Measurements from ENCODE around the gene ZNF660.
"Not testable (repeated sequence)": the region's sequence is repeated elsewhere in the genome, so short reads cannot be mapped to it uniquely, and the experiment has no call there.

The ZNF660 gene

DNA sequence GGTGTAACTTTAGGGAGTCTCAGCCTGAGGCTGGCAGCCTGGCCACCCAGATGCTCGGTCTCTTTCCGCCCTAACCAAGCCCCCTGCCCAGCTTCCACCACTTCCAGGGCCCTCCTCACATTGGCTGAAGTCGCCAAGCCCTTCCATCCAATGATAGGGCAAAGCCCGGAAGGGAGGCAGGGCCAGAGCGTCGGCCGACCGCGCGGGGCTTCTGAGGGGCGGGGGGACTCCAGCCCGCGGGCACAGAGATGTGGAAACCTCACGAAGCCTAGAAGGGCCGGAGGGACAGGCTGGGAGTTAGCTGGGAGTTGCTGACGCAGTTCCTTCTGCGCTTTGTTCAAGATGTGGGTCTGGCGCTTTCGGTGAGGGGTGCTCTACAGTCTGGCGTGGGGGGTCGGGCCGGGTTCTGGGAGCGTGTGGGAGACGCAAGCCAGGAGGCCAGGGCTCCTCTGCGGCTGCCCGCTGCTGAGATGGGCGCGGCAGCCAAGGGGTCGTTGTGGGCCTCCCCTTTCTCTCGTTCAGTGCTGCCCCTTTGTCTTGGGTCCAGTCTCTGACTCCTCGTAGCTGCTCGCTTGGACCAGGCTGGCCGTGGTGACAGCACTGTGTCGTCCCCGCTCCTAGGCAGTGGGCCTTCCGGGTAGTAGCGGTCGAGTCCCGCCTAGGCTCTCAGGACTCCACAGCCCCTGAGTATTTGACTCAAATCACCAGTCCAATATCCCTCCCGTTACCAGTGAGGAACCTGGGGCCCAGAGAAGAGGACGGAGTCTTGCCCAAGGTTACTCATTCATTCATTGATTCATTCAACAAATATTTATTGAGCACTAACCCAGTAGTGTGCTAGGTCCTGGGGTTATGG, at the start of gene ZNF660:
Gene ZNF660 (plus strand): TSS at position 319 of the 856 bp plus-strand sequence. CDS start 9,230 bp downstream, outside the sequence.
- DNase-seq (ENCODE audit: low read depth) = peak; percentile 8

DNA sequence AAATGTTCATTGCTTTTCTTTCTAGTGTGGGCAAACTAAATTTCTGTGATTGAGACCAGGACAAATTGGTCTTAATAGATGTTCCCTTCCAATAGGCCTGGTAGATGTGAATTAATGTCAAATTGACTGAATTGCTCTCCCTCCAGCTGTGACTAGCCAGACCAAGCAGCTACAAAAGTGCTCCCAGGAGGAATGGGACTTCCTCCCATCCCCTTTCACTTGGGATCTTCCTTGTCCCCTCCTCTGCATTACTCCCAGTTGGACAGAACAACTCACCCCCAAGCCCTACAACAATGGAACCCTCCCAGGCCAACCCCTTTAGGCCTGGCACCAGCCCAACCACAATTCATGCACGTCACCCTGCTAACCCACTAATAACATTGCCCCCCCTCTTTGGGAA, 49.4 kb upstream of the ZNF660 start:
- no peak for DNase-seq (ENCODE audit: low read depth)

DNA sequence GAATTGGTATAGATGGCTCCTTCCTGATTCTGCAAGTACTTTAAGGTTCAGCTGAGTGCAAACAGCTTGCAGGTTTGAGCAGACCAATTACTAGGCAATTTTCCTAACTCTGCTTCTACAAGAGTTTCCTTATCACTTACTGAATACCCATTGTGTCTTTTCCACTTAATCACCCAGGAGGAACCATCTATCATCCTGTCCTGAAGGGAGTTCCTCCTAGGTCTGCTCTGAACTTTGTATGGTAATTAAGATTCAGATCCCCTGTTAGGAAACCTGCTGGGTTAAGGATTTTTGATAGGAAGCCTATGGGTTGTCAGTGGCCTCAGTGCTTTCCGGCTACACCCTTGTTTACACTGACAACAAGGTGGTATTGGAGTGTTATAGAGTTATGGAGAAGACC, 40.0 kb upstream of the ZNF660 start:
- not testable (repeated sequence) for DNase-seq (ENCODE audit: low read depth)

DNA sequence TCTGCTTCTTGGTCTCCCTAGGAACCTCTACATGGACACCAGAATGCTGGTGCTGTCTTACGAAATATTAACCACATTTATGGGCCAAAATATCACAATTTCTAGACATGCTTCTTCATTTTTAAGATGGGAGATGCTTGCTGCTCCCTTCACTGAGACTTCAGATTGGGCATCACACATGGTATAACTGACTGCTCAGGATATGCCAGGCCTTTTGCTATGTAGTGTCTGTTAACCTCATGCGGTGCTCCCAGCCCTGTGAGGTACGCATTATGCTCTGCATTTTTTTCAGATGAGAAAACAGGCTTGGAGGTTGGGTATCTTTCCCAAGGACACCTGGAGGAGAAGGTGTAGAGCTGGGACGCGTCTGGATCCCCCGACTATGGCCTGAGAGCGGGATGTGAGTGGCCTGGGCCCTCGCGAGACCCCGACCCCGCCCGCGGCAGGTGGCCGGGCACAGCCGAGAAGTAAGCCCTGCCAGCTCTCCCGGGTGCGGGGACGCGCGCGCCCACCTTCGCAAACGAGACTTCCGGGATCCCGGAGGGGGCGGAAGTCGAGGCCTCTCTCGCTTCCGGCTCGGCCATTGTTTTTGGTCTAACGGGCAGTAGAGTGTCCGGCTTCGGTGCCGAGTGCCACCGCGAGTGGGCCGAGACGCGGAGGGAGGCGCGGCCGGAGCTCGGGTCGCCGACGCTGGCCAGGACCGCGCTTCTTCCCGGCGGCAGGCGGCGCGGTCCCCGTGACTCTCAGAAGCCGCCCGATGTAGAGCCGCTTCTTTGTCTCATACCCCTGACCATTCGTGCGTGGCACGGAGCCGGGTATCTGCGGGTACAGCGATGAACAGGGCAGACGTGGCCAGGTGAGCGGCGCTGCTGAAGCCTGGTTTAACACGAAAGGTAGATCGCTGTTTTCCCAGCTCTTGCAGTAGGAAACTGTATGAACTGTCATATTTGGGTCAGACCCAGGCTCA, 29.9 kb upstream of the ZNF660 start, which contains the start of gene ZKSCAN7:
Gene ZKSCAN7 (plus strand): TSS at position 568 of the 967 bp plus-strand sequence. CDS start 1,855 bp downstream, outside the sequence.
- DNase-seq (ENCODE audit: low read depth) = no peak

DNA sequence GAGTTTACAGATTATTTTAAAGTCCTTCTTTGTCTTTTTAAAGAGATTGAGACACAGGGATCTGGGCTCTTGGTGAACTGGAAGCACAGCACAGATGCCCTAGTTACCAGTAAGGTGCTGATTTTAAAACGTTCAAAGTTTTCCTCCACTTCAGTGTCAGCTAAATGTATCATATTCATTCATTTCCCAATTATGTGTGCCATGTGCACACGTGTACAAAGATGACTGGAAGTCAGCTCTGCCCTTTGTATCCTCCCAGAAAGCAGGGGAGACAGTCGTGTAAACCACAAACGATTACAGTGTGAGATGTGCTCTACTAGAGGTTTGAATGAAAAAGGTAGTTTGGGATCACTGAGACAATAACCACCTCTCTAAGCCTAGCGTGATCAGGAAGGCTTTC, 29.0 kb upstream of the ZNF660 start:
- DNase-seq (ENCODE audit: low read depth) = no peak

DNA sequence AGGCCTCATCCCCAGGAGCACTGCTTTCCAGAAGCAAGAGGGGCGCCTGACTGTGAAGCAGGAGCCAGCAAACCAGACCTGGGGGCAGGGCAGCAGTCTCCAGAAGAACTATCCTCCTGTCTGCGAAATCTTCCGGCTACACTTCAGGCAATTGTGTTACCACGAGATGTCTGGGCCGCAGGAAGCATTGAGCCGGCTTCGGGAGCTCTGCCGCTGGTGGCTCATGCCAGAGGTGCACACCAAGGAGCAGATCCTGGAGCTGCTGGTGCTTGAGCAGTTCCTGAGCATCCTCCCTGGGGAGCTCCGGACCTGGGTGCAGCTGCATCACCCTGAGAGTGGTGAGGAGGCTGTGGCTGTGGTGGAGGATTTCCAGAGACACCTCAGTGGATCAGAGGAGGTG, 27.7 kb upstream of the ZNF660 start:
- no peak for DNase-seq (ENCODE audit: low read depth)

DNA sequence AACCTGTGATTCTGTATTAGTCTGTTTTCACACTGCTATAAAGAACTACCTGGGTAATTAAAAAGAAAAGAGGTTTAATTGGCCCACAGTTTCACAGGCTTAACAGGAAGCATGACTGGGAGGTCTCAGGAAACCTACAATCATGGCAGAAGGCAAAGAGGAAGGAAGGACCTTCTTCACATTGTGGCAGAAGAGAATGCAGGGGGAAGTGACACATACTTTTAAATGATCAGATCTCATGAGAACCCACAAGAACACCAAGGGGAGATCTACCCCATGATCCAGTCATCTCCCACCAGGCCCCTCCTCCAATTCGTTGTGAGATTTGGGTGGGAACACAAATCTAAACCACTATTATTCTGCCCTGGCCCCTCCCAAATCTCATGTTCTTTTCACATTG, 23.7 kb upstream of the ZNF660 start:
- no peak for DNase-seq (ENCODE audit: low read depth)

DNA sequence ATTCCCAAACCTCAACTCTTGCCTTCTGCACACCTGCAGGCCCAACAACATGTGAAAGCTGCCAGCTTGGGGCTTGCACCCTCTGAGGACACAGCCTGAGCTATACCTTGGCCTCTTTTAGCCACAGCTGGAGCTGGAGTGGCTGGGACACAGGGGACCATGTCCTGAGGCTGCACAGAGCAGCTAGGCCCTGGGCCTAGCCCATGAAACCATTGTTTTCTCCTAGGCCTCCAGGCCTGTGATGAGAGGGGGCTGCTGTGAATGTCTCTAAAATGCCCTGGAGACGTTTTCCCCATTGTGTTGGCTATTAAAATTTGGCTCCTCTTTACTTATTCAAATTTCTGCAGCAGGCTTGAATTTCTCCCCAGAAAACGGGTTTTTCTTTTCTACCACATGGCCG, 22.6 kb upstream of the ZNF660 start:
- no peak for DNase-seq (ENCODE audit: low read depth)

DNA sequence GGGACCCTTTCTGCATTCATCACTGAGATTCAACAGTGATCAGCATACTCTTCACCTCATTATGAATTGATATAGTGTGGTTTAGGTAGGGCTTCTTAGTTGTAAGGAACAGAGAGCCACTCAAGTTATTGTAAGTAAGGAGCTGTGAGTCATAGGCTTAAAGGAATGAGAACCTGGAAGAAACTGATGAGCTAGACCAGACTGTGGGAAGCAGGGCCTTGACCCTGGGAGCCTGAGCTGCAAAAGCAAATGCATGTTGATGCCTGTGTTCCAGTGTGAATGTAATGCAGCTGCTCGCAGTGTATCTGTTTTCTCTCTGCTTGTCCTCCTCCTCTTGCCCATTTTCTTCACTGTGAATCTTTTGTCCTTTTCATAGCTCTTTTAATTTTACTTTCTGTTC, 16.2 kb upstream of the ZNF660 start:
- DNase-seq (ENCODE audit: low read depth) = no peak

DNA sequence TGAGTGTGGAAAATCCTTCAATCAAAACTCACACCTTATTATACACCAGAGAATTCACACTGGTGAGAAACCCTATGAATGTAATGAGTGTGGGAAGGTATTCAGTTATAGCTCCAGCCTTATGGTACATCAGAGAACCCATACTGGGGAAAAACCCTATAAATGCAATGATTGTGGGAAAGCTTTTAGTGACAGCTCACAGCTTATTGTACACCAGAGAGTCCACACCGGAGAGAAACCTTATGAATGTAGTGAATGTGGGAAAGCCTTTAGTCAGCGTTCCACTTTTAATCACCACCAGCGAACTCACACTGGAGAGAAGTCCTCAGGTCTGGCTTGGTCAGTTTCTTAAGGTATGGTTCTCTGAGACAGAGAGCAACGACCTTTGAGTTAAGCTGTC, 13.7 kb upstream of the ZNF660 start:
- DNase-seq (ENCODE audit: low read depth) = no peak

DNA sequence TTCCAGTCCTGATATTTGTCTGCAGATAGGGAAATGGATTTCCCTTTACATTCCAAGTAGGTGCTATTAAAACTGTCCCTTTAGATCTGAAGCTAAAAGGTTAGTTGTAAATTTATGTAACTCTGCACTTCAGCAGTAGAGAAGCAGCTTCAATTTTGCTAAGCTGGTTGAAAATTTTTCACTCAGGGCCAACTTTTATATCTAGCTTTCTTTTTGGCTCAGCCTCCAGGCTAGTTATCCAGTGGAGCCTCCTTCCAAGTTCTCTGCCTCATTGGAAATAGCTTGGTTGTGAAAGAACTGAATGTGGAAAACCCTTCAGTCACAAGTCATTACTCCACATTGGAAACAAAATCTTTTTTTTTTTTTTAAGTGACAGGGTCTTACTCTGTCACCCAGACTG, 8.2 kb upstream of the ZNF660 start:
- DNase-seq (ENCODE audit: low read depth) = no peak

DNA sequence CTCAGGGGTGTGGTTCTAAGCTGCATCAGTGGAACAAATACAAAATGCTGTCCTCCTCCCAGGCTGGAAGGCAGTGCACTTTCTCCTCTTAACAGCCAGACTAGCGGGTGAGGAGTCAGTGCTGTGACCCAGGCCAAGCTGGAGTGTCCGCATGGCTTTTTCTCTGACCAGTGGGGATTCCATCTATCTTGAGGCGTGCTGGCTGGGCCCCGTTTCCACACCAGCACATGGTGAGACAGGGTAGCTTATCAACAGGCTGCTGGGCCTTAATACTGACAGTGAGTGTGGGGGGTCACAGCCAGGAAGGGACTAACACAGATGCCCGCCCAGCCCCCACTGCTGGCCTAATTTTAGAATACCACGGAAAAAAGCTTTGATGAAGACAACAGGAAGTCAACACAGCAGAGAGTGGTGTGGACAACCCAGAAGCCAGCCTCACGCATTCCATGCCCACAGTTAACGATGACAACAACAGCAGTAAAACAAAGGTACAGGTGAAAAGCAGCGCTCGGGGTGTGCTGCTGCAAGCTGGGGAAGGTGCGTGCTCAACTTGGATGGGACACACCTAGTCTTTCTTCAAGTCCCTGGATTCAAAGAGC, 7.3 kb upstream of the ZNF660 start:
- not testable (repeated sequence) for DNase-seq (ENCODE audit: low read depth)

DNA sequence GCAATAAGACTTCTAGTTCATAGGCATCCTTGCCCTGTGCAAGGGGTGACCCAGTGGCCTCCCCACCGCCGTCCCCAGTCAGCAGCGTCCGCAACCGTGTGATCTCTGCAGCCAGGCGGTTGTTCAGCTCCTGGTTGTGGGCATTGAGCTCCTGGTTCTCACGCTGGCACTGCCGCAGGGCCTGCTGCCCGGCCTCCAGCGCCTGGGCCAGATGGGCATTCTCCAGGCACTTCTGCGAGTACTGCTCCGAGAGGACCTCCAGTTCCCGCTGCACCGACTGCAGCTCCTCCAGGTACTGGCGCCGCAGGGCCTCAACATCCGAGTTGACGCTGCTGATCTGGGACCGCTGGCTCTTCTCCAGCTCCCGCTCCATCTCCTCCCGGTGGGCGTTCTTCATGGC, 6.4 kb upstream of the ZNF660 start:
- not testable (repeated sequence) for DNase-seq (ENCODE audit: low read depth)

DNA sequence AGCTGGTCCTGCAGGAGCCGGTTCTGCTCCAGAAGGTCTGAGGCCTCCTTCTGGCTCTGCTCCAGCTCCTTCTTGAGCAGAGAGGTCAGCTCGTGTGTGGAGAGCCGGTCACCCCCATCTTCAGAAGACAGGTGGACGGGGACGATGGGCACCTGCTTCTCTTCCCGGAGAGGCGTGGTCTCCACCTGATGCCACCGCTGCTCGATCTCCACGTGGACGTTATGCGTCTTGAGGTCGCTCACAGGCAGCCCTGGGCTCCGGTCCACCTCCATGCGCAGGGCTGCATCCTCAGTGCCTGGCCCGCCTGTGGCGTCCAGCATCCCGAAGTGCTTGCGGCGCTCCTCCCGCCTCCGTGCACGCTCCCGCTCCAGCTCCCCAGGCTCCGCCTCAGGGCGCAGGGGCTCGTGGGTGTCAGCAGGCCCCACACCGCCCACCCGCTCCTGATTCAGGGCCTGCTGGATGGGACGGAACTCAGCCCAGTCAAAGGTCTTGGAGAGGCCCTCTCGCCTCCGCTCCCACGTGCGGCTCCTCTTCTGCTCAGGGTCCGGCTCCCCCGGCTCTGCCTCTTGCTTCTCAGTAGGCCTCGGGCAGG, 5.7 kb upstream of the ZNF660 start:
- DNase-seq (ENCODE audit: low read depth) = not testable (repeated sequence)

DNA sequence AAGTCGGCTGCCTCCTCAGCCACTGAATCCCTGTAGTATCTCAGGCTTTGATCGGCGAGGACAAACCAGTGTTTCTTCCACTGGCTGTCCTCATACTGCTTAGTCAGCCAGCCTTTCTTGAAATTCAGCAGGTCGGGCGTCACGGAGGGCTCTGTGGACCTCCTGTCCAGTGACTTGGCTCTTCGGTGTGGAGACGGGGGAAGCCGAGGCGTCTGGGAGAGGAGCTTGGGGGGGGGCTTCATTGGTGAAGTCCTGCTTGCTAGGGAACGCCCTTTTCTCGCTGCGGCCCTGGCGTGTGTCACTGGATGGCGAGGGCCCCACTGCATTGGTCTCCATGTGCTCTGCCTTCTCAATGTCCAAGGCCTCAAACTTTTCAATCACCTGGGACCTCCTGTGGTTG, 5.0 kb upstream of the ZNF660 start:
- DNase-seq (ENCODE audit: low read depth) = not testable (repeated sequence)

DNA sequence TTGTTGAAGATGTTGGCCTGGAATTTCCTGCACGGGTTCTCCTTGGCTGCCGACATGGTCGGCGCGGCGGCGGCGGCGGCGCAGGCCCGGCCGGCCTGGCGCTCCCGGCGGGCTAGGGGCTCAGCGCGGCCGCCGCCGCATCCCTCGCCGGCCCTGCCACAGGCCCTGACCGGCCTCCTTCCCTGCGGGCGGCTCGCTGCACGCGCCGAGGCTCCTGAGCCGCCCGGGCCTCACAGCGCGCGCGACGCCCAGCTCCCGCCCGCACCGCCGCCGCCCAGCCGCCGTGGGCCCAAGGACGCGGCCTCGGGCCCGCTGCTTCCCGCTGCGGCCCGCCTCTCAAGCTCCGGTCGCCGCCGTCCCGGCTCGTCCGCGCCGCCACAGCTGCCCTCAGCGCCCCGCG, 3.8 kb upstream of the ZNF660 start:
- DNase-seq (ENCODE audit: low read depth) = not testable (repeated sequence)

DNA sequence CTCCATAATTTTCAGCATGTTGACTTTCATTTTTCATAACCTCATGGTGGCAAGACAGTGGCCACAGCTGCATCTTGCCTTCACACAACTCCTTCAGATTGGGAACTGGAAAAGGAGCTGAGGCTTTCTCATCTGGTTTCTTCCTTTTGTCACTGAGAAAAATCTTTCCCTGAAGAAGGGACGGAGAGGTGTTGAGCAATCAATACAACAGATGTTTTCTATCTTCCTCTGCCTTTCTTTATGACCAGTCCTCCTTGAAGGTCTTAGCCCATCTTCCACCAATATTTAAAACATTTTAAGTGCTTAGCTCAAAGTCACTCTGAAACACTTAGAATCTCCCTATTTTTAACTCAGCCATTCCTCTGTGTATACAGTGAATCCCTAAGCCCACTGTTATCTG, 11.9 kb downstream of the ZNF660 start:
- peak; percentile 7 for DNase-seq (ENCODE audit: low read depth)

DNA sequence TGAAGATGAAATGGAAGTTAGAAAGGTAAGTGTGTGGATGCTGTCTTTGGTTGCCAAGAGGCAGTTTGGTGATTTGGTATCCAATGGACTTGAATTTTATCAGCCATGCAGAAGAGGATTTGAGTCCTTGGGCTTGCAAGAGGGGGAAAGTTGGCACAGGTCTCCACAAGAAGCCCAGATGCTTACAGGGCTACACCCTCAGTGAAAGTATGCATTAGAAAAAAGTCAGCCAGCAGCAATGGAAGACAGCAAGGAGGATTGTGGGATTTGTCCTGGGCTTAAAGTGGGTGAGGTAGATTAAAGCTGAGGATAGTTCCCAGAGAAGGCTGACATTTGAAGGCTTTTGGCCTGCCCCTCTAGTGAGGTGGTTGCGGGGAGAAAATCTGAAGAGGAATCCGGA, 17.0 kb downstream of the ZNF660 start:
- DNase-seq (ENCODE audit: low read depth) = no peak

DNA sequence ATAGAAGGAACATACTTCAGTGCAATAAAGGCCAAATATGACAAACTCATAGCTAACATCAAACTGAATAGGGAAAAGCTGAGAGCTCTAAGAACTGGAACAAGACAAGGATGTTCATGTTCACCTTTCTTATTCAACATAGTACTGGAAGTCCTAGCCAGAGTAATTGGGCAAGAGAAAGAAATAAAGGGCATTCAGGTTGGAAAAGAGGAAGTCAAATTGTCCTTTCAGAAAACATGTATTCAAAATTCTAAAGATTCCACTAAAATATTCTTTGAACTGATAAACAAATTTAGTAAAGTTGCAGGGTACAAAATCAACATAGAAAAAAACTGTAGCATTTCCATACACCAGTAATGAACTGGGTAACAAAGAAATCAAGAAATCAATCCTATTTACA, 27.9 kb downstream of the ZNF660 start:
- no peak for DNase-seq (ENCODE audit: low read depth)

DNA sequence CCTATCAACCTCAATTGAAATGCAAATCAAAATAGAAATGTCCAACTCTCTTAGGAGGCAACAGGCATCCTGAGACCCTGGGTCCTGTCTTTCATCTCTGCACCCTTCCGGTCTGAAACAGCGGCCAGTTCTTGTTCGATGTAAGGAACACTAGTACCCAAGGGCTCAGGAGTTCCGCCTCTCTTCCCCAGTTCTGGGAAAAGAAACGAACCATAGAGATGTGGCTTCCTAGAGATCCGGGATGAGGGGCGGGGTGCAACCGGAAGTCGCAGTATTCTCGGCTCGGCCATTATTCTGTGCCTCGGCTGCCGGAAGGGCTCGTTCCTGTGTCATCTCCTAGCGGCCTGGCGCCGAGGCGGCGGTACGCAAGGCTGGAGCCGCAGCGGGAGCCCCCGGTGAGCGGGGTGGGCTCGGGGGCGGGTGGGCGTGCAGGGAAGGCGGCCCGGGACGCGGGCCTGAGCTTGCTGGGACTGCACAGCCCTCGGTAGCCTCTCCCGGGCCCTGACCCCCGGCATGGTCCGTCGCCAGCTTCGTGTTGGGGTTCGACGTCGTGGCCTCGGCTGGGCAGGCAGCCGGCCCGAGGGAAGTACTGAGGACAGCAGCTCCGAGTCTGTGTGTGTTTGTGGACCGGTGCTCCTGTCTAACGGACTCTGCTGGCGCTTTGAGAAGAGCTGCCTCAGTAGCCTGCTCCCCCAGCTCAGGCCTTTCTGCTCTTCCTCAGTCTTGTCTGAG, 40.2 kb downstream of the ZNF660 start, which contains the start of gene ZNF197:
Gene ZNF197 (plus strand): TSS at position 288 of the 732 bp plus-strand sequence. CDS start 4,119 bp downstream, outside the sequence.
- peak; percentile 63 for DNase-seq (ENCODE audit: low read depth)

DNA sequence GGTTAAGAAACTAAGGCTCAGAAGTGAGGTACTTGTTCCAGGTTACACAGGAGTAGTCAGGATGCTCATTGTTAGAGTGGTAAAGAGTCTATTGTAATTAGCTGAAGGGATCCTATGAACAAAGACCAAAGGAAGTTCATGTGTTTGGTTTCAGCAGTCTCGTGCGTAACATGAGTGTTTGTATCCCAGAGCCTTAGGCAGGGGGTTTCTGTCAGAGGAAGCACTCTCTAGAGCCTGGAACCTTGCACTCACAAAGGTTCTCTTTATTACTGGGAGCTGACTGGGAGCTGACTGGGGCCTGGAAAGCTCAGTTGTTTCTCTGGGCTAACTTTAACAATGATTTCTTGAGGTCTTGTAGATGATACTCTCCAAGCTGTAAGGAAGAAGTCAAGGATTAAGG, 44.0 kb downstream of the ZNF660 start:
- no peak for DNase-seq (ENCODE audit: low read depth)
